Keratinocyte (primary cell): ENCODE measurements around the gene MAD2L2.

Source experiments
- EZH2 ChIP-seq: IDR thresholded peaks from one replicate; pipeline ENCODE4 v1.6.1; 2012; ENCODE audit warnings: inconsistent platforms, mild to moderate bottlenecking, low read length, moderate library complexity
- TF ChIP-seq, protein P1 (sequence below), 3 experiments: IDR thresholded peaks in 1 of 3; conservative IDR thresholded peaks in 1 of 3; optimal IDR thresholded peaks in 1 of 3; 2 replicates in 2 of 3; 3 replicates in 1 of 3; pipeline versions ENCODE3 to v1.5.1; 2011; ENCODE audit warnings: low read length in 3 of 3, mild to moderate bottlenecking in 3 of 3, moderate library complexity in 2 of 3, control low read depth in 1 of 3, inconsistent platforms in 1 of 3; ENCODE audit not compliant: insufficient read depth in 2 of 3; ENCODE audit errors: extremely low read depth in 1 of 3

- TF ChIP-seq, protein P1, sequence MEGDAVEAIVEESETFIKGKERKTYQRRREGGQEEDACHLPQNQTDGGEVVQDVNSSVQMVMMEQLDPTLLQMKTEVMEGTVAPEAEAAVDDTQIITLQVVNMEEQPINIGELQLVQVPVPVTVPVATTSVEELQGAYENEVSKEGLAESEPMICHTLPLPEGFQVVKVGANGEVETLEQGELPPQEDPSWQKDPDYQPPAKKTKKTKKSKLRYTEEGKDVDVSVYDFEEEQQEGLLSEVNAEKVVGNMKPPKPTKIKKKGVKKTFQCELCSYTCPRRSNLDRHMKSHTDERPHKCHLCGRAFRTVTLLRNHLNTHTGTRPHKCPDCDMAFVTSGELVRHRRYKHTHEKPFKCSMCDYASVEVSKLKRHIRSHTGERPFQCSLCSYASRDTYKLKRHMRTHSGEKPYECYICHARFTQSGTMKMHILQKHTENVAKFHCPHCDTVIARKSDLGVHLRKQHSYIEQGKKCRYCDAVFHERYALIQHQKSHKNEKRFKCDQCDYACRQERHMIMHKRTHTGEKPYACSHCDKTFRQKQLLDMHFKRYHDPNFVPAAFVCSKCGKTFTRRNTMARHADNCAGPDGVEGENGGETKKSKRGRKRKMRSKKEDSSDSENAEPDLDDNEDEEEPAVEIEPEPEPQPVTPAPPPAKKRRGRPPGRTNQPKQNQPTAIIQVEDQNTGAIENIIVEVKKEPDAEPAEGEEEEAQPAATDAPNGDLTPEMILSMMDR (optimal IDR thresholded peaks at IDR 0.05 in 1 of 3, IDR thresholded peaks at IDR 0.05 in 1 of 3, conservative IDR thresholded peaks at IDR 0.05 in 1 of 3; ENCODE audit: extremely low read depth in 1 of 3, insufficient read depth in 2 of 3, low read length in 3 of 3), result no peak
- TF ChIP-seq EZH2, result no peak
Measured at GRCh38 chr1:11638121-11638520, 42.8 kb downstream of the MAD2L2 start.
